CD8-positive, alpha-beta memory T cell (primary cell): ENCODE data around the gene NEO1. TPM values are rescaled to one million over a fixed set of nuclear protein-coding genes. Genes with fewer than 3 reads are reported as not detected.

ENCODE experiments used
- CTCF ChIA-PET: fragments of 350-600 bp; sonication (Branson Sonifier 250); formaldehyde crosslinking; loops from one replicate; lab custom pipeline; 2021; ENCODE audit warnings: antibody characterized with exemption; lab: Charles Lee
- POLR2A ChIA-PET: fragments of 350-600 bp; sonication (Branson Sonifier 250); formaldehyde crosslinking; loops from one replicate; lab custom pipeline; 2021; ENCODE audit warnings: antibody characterized with exemption; lab: Charles Lee
- DNase-seq, 5 donors: peaks; one replicate each; pipeline versions ENCODE4 v3.0.0 to v3.0.0-alpha.2; 2020 to 2022; ENCODE audit warnings: mixed read lengths in 1 of 5
- H3K27ac ChIP-seq: one replicate; pipeline ENCODE4 v1.7.0; 2013; ENCODE audit warnings: low read depth, mild to moderate bottlenecking, low read length, moderate library complexity
- H3K27me3 ChIP-seq: 2 replicates; pipeline ENCODE4 v1.7.0; 2013; ENCODE audit warnings: low read length, mild to moderate bottlenecking; ENCODE audit not compliant: insufficient read depth, poor library complexity, severe bottlenecking
- H3K36me3 ChIP-seq: 2 replicates; pipeline ENCODE4 v1.7.0; 2013; ENCODE audit warnings: mild to moderate bottlenecking, low read length, moderate library complexity; ENCODE audit not compliant: insufficient read depth
- H3K4me1 ChIP-seq: 2 replicates; pipeline ENCODE4 v1.7.0; 2013; ENCODE audit warnings: mild to moderate bottlenecking, low read length, moderate library complexity; ENCODE audit not compliant: insufficient read depth
- H3K4me3 ChIP-seq: 2 replicates; pipeline ENCODE4 v1.7.0; 2013; ENCODE audit warnings: mild to moderate bottlenecking, low read length
- H3K9me3 ChIP-seq: 2 replicates; pipeline ENCODE4 v1.7.0; 2013; ENCODE audit warnings: mild to moderate bottlenecking, low read length
- H3K27ac Mint-ChIP-seq, 8 donors: one replicate each; pipeline ENCODE4 v1.8.0; 2020 to 2021; ENCODE audit warnings: mixed read lengths in 8 of 8, mild to moderate bottlenecking in 6 of 8, inconsistent platforms in 3 of 8, moderate library complexity in 3 of 8
- H3K27me3 Mint-ChIP-seq, 2 donors: one replicate each; pipeline ENCODE4 v1.8.0; 2020 to 2021; ENCODE audit warnings: mixed read lengths in 2 of 2, mild to moderate bottlenecking in 1 of 2, moderate library complexity in 1 of 2
- H3K36me3 Mint-ChIP-seq, 3 donors: one replicate each; pipeline ENCODE4 v1.8.0; 2020 to 2021; ENCODE audit warnings: mixed read lengths in 3 of 3, inconsistent platforms in 1 of 3, mild to moderate bottlenecking in 1 of 3
- H3K4me1 Mint-ChIP-seq, 3 donors: one replicate each; pipeline ENCODE4 v1.8.0; 2020 to 2021; ENCODE audit warnings: mixed read lengths in 3 of 3, inconsistent platforms in 1 of 3, mild to moderate bottlenecking in 1 of 3
- H3K4me3 Mint-ChIP-seq, 7 donors: one replicate each; pipeline ENCODE4 v1.8.0; 2020 to 2021; ENCODE audit warnings: mixed read lengths in 7 of 7, mild to moderate bottlenecking in 6 of 7, moderate library complexity in 4 of 7, inconsistent platforms in 2 of 7
- H3K9me3 Mint-ChIP-seq, 5 donors: one replicate each; pipeline ENCODE4 v1.8.0; 2020 to 2022; ENCODE audit warnings: mixed read lengths in 5 of 5, mild to moderate bottlenecking in 3 of 5, moderate library complexity in 2 of 5, inconsistent platforms in 1 of 5
- polyA plus RNA-seq: library from polyadenylated mRNA; unstranded; fragments of 300-500 nt; fragmentation: Illumina TruSeq; gene quantifications from one replicate; pipeline ENCODE4 v1.2.3, GENCODE V29; 2021
- total RNA-seq, 2 experiments: library from RNA; stranded (reverse); gene quantifications; one replicate each; pipeline ENCODE4 v1.2.3, GENCODE V29; 2021

NEO1 gene
- total and polyA plus RNA-seq, 3 experiments from 2014 or later = 3.9 to 9.1 (median 6.5) TPM

- Histone ChIP-seq H3K27me3 (no peaks in the 10 kb centered on the region), H3K4me3 (no peak overlapping the region), H3K4me1 (no peaks in the 10 kb centered on the region), H3K36me3 (no peaks in the 10 kb centered on the region), H3K9me3 (no peaks in the 10 kb centered on the region), H3K27ac (no peak overlapping the region)
- Mint-ChIP-seq H3K4me1 (peaks cover 0 to 3% (median 3%) of the 10 kb centered on the region in 3 donors), H3K36me3 (peaks cover 0 to 15% (median 13%) of the 10 kb centered on the region in 3 donors), H3K4me3 (no peak overlapping the region), H3K9me3 (no peaks in the 10 kb centered on the region), H3K27ac (no peak overlapping the region), H3K27me3 (no peaks in the 10 kb centered on the region)
- CTCF ChIA-PET = interaction anchor here (0.7 to 3.1 kb wide), 6 partner anchors 10 to 544 kb away, joined by 3 to 14 read pairs (median 8); no protein-coding TSS in a partner anchor
- POLR2A ChIA-PET = no interaction called here
- DNase-seq = peak; percentile 12 to 63 (median 22)
Measured at GRCh38 chr15:73265536-73266153, 213.4 kb downstream of the NEO1 start.

GRCh38 chr15:73268457-73268856 is 216.2 kb downstream of the NEO1 start:
- no peak for DNase-seq
- H3K4me1 ChIP-seq = no peaks in the 10 kb centered on the region
- H3K4me1 Mint-ChIP-seq = peaks cover 0 to 6% (median 5%) of the 10 kb centered on the region in 3 donors
- H3K27ac ChIP-seq = no peak overlapping the region
- H3K27me3 ChIP-seq = no peaks in the 10 kb centered on the region
- H3K9me3 Mint-ChIP-seq = no peaks in the 10 kb centered on the region
- H3K36me3 Mint-ChIP-seq = peaks cover 0 to 10% (median 8%) of the 10 kb centered on the region in 3 donors
- H3K4me3 ChIP-seq = no peak overlapping the region
- H3K4me3 Mint-ChIP-seq = no peak overlapping the region
- H3K9me3 ChIP-seq = no peaks in the 10 kb centered on the region
- H3K27ac Mint-ChIP-seq = no peak overlapping the region
- no peaks in the 10 kb centered on the region for H3K36me3 ChIP-seq
- POLR2A ChIA-PET = no interaction called here
- no peaks in the 10 kb centered on the region for H3K27me3 Mint-ChIP-seq
- CTCF ChIA-PET = interaction anchor here (1.0 to 1.6 kb wide), 5 partner anchors 19 to 546 kb away, joined by 3 read pairs; no protein-coding TSS in a partner anchor

GRCh38 chr15:73270366-73271097 is 218.3 kb downstream of the NEO1 start:
- no peak for DNase-seq
- Mint-ChIP-seq H3K36me3 (peaks cover 0 to 10% (median 8%) of the 10 kb centered on the region in 3 donors), H3K27ac (no peak overlapping the region), H3K27me3 (no peaks in the 10 kb centered on the region), H3K4me1 (peaks cover 0 to 3% (median 2%) of the 10 kb centered on the region in 3 donors), H3K4me3 (no peak overlapping the region), H3K9me3 (no peaks in the 10 kb centered on the region)
- Histone ChIP-seq H3K27ac (no peak overlapping the region), H3K27me3 (no peaks in the 10 kb centered on the region), H3K9me3 (no peaks in the 10 kb centered on the region), H3K4me1 (no peaks in the 10 kb centered on the region), H3K4me3 (no peak overlapping the region), H3K36me3 (no peaks in the 10 kb centered on the region)
- POLR2A ChIA-PET = no interaction called here
- CTCF ChIA-PET = no interaction called here

- H3K27ac Mint-ChIP-seq = peak overlapping the region in 1 of 8 donors; percentile 58
- Histone ChIP-seq H3K27me3 (no peaks in the 10 kb centered on the region), H3K4me1 (no peaks in the 10 kb centered on the region), H3K27ac (no peak overlapping the region), H3K4me3 (no peak overlapping the region), H3K9me3 (no peaks in the 10 kb centered on the region), H3K36me3 (no peaks in the 10 kb centered on the region)
- CTCF ChIA-PET = interaction anchor here (1.0 to 2.0 kb wide), 5 partner anchors 9 to 35 kb away, joined by 3 to 15 read pairs (median 6); no protein-coding TSS in a partner anchor
- H3K27me3 Mint-ChIP-seq = no peaks in the 10 kb centered on the region
- peak overlapping the region in 2 of 7 donors; percentile 20 to 22 for H3K4me3 Mint-ChIP-seq
- peaks cover 0 to 11% (median 8%) of the 10 kb centered on the region in 3 donors for H3K36me3 Mint-ChIP-seq
- no peaks in the 10 kb centered on the region for H3K9me3 Mint-ChIP-seq
- DNase-seq = peak in 4 of 5 donors; percentile 17 to 56 (median 22)
- POLR2A ChIA-PET = no interaction called here
- peaks cover 0 to 3% (median 2%) of the 10 kb centered on the region in 3 donors for H3K4me1 Mint-ChIP-seq
Measured at GRCh38 chr15:73273181-73274002, 221.1 kb downstream of the NEO1 start.

GRCh38 chr15:73275862-73276261 is 223.6 kb downstream of the NEO1 start:
- ChIA-PET POLR2A (no interaction called here), CTCF (interaction anchor here (1.0 to 2.2 kb wide), 2 partner anchors 10 to 491 kb away, joined by 3 to 9 read pairs; no protein-coding TSS in a partner anchor)
- Histone ChIP-seq H3K36me3 (no peaks in the 10 kb centered on the region), H3K27ac (no peak overlapping the region), H3K27me3 (no peaks in the 10 kb centered on the region), H3K4me3 (no peak overlapping the region), H3K9me3 (no peaks in the 10 kb centered on the region), H3K4me1 (no peaks in the 10 kb centered on the region)
- Mint-ChIP-seq H3K4me3 (no peak overlapping the region), H3K27me3 (no peaks in the 10 kb centered on the region), H3K4me1 (peaks cover 0 to 3% (median 2%) of the 10 kb centered on the region in 3 donors), H3K9me3 (no peaks in the 10 kb centered on the region), H3K36me3 (peaks cover 0 to 7% (median 3%) of the 10 kb centered on the region in 3 donors), H3K27ac (no peak overlapping the region)
- no peak for DNase-seq

- Histone ChIP-seq H3K36me3 (no peaks in the 10 kb centered on the region), H3K27ac (no peak overlapping the region), H3K4me1 (no peaks in the 10 kb centered on the region), H3K9me3 (no peaks in the 10 kb centered on the region), H3K4me3 (no peak overlapping the region), H3K27me3 (no peaks in the 10 kb centered on the region)
- CTCF ChIA-PET = interaction anchor here (0.7 kb wide), 1 partner anchor 9 kb away, joined by 3 read pairs; no protein-coding TSS in a partner anchor
- no peak overlapping the region for H3K4me3 Mint-ChIP-seq
- POLR2A ChIA-PET = no interaction called here
- H3K36me3 Mint-ChIP-seq = peaks cover 0 to 24% (median 10%) of the 10 kb centered on the region in 3 donors
- no peaks in the 10 kb centered on the region for H3K27me3 Mint-ChIP-seq
- DNase-seq = no peak
- H3K9me3 Mint-ChIP-seq = no peaks in the 10 kb centered on the region
- no peak overlapping the region for H3K27ac Mint-ChIP-seq
- H3K4me1 Mint-ChIP-seq = no peaks in the 10 kb centered on the region
Measured at GRCh38 chr15:73282567-73283365, 230.5 kb downstream of the NEO1 start.

GRCh38 chr15:73283366-73283962 is 231.2 kb downstream of the NEO1 start:
- Mint-ChIP-seq H3K4me1 (no peaks in the 10 kb centered on the region), H3K27ac (no peak overlapping the region), H3K4me3 (no peak overlapping the region), H3K36me3 (peaks cover 0 to 29% (median 17%) of the 10 kb centered on the region in 3 donors), H3K27me3 (no peaks in the 10 kb centered on the region), H3K9me3 (no peaks in the 10 kb centered on the region)
- H3K27me3 ChIP-seq = no peaks in the 10 kb centered on the region
- H3K4me3 ChIP-seq = no peak overlapping the region
- H3K4me1 ChIP-seq = no peaks in the 10 kb centered on the region
- H3K9me3 ChIP-seq = no peaks in the 10 kb centered on the region
- DNase-seq = no peak
- H3K27ac ChIP-seq = no peak overlapping the region
- ChIA-PET POLR2A (no interaction called here), CTCF (no interaction called here)
- no peaks in the 10 kb centered on the region for H3K36me3 ChIP-seq
